GM21723 (cell line): ENCODE data around the gene NARS2.
"Not testable (repeated sequence)": the region's sequence is repeated elsewhere in the genome, so short reads cannot be mapped to it uniquely, and the experiment has no call there.

Experiments
- ATAC-seq: cut with Tn5 transposase; IDR thresholded peaks from one replicate; pipeline ENCODE4 v1.9.1; 2021; ENCODE audit warnings: mild to moderate bottlenecking, moderate library complexity; ENCODE audit not compliant: unreplicated experiment

The NARS2 gene

DNA sequence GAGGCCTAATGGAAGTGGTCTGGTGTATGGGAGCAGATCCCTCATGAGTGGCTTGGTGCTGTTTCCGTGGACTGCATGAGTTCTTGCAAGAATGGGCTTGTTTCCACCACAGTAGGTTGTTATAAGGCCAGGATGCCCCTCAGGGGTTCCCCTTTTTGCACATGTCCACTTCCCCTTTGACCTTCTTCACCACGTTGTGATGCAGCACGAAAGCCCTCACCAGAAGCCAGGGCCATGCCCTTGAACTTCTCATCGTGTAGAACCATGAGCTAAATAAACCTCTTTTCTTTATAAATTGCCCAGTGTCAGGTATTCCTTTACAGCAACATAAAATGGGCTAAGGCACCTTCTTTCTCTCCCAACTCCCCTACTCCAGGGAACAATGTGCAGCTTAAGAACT, 2.8 kb upstream of the NARS2 start:
- no peak for ATAC-seq

DNA sequence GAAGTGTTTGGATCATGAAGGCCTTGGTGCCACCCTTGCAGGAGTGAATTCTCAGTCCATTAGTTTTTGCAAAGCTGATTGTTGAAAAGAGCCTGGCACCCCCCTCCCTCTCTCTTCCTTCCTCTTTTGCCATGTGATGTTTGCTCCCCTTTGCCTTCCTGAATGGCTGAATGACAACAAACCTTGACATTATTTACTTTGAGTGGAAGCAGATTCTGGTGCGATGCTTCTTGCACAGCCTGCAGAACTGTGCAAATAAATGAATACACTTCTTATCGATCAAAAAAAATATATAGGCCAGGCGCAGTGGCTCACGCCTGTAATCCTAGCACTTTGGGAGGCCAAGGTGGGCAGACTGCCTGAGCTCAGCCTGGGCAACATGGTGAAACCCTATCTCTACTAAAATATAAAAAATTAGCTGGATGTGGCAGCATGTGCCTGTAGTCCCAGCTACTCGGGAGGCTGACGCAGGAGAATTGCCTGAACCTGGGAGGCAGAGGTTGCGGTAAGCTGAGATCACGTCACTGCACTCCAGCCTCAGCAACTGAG, 2.0 kb upstream of the NARS2 start:
- ATAC-seq = no peak

DNA sequence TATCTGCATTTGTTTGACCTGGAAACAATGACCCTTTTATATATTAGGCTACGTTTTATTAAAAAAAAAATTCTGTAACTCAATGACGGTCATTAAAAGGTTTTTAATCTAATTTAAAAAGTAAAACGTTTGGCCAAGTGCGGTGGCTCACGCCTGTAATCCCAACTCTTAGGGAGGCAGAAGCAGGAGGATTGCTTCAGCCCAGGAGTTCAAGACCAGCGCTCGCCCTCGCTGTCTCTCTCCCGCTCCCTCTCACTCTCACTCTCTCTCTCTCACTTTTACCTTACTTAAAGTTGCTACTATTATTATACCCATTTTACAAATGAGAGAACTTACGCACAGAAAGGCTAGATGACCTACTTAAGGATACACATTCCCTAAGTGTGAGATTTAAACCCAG, 814 bp upstream of the NARS2 start:
- ATAC-seq = no peak

GRCh38 chr11:78573681-78574080, 983 bp downstream of the NARS2 start:
- no peak for ATAC-seq

- ATAC-seq = no peak
Observed at GRCh38 chr11:78573271-78573670, 1.4 kb downstream of the NARS2 start.

GRCh38 chr11:78572394-78572793, 2.3 kb downstream of the NARS2 start:
- ATAC-seq = no peak

- ATAC-seq = no peak
Observed at GRCh38 chr11:78570031-78570430, 4.6 kb downstream of the NARS2 start.

DNA sequence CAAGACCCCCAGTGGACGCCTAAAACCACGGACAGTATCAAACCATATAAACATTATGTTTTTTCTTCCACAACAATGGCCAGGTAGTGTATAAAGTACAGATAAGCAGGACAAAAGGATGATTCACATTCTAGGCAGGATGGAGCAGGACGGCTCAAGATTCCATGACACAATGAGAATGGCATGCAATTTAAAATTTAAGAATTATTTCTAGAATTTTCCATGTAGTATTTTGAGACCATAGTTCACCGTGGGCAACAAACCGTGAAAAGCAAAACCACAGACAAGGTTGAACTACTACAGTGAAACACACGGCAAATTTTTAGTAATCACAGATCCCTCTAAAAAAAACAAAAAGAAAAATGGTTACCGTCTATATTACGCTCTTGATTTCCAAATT, 7.5 kb downstream of the NARS2 start:
- ATAC-seq = no peak

DNA sequence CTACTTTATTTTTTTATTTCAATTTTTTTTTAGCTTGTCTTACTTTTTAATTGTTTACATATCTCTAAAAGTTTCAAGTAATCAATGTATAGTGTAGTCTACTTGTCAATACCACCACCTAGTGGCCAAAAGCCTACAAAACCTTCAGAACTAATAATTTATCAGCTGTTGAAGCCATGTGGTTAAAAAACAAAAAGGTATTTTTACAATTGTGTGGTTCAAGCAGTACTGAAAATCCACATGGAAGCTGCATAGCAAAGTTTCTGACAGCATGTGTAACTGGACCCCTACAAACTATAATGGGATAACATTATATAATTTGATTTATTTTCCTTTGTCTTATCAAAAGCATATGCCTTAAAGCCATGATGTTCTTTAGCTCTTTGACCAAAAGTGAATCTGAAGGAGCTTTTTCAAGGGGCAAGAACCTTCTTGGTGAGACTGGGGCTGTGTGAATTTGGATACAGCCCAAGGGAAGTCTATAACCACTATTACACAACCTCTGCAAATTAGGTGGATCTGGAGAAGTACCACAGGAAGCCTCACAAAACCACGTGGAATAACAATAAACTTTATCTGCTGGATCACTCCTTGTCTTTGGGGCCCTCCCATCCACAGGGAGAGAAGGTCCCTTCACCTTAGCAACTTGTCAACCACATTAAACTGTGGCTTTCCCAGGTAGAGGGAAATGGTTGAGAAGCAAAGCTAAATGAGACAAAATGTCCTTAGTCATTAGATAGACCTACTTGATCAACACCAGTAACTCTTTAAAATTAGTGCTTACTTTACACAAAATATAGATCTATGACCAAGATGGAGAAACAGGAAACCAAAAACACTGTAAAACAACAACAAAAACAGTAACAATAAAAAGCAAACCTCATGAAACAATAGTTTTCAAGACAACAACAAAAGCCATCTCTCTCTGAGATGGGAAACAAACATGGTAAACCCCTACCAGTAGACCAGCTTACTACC, 9.9 kb downstream of the NARS2 start:
- ATAC-seq = peak; percentile 58

- peak; percentile 19 for ATAC-seq
Observed at GRCh38 chr11:78564037-78564436, 10.6 kb downstream of the NARS2 start.

- not testable (repeated sequence) for ATAC-seq
Observed at GRCh38 chr11:78563090-78563489, 11.6 kb downstream of the NARS2 start.

GRCh38 chr11:78562398-78562797, 12.3 kb downstream of the NARS2 start:
- no peak for ATAC-seq

- ATAC-seq = no peak
Observed at GRCh38 chr11:78560826-78561484, 13.7 kb downstream of the NARS2 start.

GRCh38 chr11:78560153-78560552, 14.5 kb downstream of the NARS2 start:
- ATAC-seq = peak; percentile 58

DNA sequence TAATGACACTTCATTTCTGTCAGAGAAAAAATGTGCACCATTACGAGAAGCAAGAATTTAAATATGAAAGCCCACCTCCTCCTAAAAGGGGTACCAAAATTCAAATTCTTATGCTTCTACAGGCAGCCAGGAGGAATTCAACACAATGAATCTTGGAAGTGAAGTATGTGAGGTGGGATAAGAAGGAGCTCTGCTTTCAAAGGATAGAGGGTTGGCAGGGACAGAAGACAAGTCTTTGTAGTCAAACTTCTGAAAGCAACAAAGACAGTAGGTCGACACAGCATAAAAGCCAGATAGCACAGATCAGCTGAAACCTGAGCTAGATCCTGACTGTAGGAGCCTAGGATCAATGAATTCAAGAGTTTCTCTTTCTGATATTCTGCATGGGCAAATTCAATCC, 17.4 kb downstream of the NARS2 start:
- ATAC-seq = no peak

DNA sequence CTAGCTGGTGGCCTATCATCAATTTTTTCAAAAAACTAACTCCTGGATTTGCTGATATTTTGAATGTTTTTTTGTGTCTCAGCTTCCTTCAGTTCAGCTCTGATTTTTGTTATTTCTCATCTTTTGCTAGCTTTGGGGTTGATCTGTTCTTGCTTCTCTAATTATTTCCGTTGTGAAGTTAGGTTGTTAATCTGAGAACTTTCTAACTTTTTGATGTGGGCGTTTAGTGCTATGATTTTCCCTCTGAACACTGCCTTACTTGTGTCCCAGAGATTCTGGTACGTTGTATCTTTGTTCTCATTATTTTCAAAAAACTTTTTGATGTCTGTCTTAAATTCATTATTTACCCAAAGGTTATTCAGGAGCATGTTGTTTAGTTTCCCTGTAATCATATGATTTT, 19.1 kb downstream of the NARS2 start:
- ATAC-seq = no peak

GRCh38 chr11:78552881-78553280, 21.8 kb downstream of the NARS2 start:
- no peak for ATAC-seq

DNA sequence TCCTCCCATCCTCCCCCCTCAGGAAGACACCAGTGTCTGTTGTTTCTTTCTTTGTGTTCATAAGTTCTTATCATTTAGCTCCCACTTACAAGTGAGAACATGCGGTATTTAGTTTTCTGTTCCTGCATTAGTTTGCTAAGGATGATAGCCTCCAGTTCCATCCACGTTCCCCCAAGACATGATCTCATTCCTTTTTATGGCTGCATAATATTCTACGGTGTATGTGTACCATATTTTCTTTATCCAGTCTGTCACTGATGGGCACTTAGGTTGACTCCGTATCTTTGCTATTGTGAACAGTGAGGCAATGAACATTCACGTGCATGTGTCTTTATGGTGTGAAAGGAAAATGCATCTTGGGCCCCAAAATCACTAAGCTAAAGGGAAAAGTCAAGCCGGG, 22.5 kb downstream of the NARS2 start:
- ATAC-seq = not testable (repeated sequence)

- ATAC-seq = no peak
Observed at GRCh38 chr11:78551066-78551465, 23.6 kb downstream of the NARS2 start.

- no peak for ATAC-seq
Observed at GRCh38 chr11:78549624-78550409, 24.8 kb downstream of the NARS2 start.
